Hematopoietic multipotent progenitor cell treated with erythropoietin and hydrocortisone succinate and interleukin-3 and kit ligand, for 15 days (in vitro differentiated cells): Measurements from ENCODE around the gene CPB1.

Experiments used
- DNase-seq: peaks from one replicate; pipeline ENCODE4 v3.0.0-alpha.2; 2015; ENCODE audit warnings: low spot score

The CPB1 gene

DNA sequence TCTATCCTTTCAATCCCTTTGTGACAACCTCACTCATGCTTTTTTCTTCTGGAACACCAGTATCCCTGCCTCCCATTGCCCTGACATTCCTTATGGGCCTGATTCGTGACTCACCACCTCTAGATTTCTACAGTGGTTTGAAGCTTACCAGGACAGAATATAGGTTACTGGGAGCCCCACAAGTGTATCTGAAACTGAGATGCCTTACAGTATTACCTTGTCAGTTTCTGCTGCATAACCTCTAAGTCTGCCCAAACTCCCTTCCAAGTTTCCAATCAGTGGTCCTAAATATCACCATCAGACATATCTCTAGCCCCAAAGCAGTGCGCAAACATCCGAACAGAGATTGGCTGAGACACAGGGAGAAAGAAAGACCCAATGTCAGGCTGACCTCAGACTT lies 5.6 kb downstream of the CPB1 start:
- DNase-seq, result no peak

DNA sequence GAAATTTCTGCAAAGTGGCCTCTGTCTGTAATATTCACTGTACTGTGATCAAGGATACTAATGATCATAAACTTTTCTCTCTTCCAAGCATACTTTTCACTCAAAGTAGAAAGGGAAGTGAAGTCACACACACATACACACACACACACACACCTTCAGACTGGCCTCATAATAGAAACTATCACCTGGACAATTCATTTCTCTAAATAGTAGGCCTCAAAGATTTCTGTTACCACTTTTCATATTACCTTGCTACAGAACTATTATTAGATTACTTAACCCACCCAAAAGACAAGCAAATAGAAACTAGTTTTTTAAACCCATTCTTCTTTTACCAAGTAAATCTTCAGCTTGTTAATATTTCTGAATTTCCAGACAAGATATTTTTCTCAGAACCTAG lies 12.2 kb downstream of the CPB1 start:
- DNase-seq, result no peak

DNA sequence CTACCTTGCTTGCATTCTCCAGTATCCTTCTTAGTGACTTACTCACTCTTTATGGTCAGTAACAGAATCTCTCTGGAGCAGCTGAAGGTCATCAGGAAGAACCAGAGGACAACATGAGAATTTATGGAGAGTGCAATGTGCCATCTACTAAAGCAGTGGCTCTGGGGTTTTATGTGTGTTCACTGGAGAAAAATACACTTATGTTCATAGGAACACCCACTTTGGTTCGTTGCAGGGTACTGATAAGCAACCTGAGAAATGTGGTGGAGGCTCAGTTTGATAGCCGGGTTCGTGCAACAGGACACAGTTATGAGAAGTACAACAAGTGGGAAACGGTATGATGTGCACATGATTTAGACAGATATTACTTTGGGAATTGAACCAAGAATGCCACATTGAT lies 12.8 kb downstream of the CPB1 start:
- DNase-seq, result peak; percentile 17

DNA sequence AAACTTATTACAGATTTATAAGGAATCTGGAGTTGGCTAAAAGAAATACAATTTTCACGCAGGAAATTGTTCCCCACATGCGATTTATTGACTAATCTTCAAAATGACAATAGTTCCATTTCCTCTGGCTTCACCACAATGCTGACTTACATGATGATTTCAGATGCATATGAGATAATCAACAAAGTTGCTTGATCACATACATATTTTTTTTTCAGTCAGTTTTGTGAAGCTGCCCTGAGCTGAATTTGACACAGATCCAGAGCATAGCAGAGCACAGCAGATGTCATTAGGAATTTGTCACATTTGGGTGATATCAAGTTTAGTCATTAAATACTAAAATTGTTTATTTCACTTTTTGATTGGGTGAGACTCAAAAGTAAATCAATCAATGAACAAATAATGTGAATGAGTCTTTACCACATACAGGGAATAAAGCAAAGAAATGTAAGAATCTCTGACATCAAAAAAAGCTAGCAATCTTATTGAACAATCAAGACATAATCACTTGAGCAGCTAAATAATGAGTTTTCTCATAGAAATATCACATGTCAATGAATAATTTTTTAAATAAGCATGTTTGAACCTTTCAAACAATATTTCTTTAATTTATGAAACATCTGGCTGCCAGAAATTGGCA lies 18.3 kb downstream of the CPB1 start:
- DNase-seq, result no peak

- DNase-seq, result no peak
These were observed 19.7 kb downstream of the CPB1 start for GRCh38 chr3:148847351-148847750.

- DNase-seq, result no peak
These were observed 20.8 kb downstream of the CPB1 start for GRCh38 chr3:148848410-148848809.

DNA sequence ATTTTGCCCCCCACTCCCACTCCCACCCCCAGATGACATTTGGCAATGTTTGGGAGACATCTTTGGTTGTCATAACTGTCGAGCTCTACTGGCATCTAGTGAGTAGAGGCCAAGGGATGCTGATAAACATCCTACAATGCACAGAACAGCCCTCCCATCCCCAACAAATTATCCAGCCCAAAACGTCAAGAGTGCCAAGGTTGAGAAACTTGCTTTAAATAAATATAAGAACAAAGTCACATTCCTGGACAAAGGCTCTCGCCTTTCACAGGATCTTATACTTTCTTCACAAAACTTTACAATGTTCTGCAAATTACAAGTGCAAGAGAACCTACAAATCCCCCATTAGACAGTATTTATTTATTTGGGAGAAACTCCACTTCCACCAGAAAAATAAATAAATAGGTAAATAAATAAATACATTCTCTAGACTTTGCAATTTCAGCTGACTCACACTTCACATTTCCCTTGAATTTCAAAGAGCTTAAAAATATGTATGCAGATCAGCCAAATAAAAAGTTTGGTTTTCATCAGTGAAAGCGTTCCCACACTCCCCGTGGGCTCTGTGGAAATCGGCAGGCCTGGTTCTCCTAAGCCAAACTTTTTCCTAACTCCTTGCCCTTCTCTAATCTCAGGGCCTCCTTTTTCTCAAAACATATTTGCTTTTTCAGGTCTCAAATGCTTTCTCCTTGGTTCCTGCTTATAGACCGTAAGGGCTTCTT lies 24.8 kb downstream of the CPB1 start:
- no peak for DNase-seq

GRCh38 chr3:148853076-148853475 lies 25.5 kb downstream of the CPB1 start:
- DNase-seq, result no peak

DNA sequence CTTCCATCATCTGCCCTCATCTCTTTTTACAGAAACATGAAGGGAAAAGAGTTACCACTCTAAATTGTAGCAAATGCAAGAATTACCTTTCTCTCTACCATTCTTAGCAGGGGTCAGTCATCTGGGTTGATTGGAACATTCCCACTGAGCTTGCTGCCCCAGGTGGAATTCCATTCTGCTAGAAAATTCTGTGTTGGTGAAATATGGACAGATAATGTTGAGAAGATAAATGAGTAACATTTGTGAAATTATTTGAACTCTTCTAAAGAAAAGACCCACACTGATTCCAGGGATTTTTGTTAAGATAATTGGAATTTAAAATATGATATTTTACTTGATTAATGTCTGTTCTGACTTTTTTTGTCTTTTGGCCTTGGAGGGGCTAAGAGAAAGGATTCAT lies 26.4 kb downstream of the CPB1 start:
- DNase-seq, result no peak

- DNase-seq, result no peak
These were observed 28.8 kb downstream of the CPB1 start for GRCh38 chr3:148856384-148856783.

GRCh38 chr3:148857316-148857715 lies 29.7 kb downstream of the CPB1 start:
- DNase-seq, result no peak

- peak; percentile 58 for DNase-seq
These were observed 33.8 kb downstream of the CPB1 start for GRCh38 chr3:148861277-148861869.

GRCh38 chr3:148863297-148863696 lies 35.7 kb downstream of the CPB1 start:
- DNase-seq, result no peak

DNA sequence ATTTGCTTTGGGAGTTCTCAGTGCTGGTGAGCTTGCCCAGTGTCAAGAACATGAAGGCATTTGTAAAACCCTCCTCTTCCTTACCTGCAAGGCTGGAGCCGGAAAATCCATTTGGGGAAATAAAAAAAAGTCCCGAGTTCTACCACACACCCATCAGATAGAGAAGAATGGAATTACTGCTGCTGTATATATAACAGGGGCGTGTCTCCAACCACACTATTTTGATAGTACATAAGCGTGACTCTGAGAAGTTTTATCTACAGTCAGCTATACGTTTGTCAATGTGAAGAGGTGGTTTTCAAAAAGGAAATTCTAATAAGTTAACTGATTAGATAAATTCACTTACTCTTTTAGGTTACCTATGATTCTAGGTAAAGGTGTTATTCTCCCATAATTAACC lies 36.2 kb downstream of the CPB1 start:
- no peak for DNase-seq

DNA sequence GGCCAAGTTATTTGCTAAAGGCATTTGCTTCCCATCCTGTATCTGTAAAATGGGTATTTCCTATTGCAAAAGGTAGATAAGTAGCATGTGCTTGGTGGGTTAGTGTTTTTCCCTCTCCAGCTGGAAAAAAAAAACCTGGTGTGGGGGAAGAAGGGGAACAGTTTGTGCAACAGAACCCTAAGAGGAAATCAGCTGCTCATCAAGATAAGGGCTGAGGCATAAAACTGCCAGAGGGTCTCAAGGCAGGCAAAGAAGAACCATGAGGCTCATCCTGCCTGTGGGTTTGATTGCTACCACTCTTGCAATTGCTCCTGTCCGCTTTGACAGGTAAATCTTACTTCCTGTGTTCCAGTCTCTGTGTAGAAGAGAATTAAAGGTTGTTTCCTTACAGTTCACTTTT lies 37.4 kb downstream of the CPB1 start, which contains the start of gene CPA3:
Gene CPA3 (plus strand): TSS at position 248 of the 400 bp plus-strand sequence. CDS start 12 bp downstream, at position 260.
- no peak for DNase-seq

- DNase-seq, result no peak
These were observed 38.6 kb downstream of the CPB1 start for GRCh38 chr3:148866261-148866660.

- DNase-seq, result no peak
These were observed 45.8 kb downstream of the CPB1 start for GRCh38 chr3:148873270-148873927.

GRCh38 chr3:148873977-148874376 lies 46.4 kb downstream of the CPB1 start:
- DNase-seq, result no peak

DNA sequence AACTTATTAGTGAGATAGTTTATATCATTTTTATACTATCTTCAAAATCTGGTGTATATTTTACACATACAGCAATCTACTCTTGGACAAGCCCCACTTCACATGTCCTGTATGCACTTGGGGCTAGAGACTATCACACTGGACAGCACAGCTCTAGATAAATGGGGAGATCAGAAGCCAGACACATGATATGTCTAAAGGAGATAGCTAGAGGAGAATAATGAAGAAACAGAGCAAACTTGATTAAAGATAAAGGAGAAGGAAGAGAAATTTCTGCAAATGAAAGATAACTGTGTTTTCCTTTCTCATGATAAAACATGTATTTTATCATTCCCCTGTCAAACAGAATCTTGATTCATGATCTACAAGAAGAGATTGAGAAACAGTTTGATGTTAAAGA lies 50.5 kb downstream of the CPB1 start:
- DNase-seq, result no peak

GRCh38 chr3:148879256-148879655 lies 51.6 kb downstream of the CPB1 start:
- DNase-seq, result no peak

GRCh38 chr3:148880681-148881080 lies 53.1 kb downstream of the CPB1 start:
- DNase-seq, result no peak

- no peak for DNase-seq
These were observed 53.7 kb downstream of the CPB1 start for GRCh38 chr3:148881286-148881685.

DNA sequence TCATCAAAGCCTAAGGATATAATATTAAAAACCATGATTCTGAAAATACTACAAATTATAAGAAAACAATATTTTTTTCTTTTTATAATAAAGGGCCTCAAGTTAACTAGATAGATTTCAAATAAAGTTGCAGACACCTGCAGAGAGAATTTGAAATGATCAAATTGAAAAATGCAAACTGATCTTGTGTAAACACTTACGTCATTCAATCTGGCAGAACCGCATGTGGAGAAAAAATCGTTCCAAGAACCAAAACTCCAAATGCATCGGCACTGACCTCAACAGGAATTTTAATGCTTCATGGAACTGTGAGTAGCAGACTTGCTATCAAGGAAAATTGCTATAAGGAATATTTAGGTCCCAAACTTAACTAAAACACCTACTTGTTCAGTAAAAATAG lies 54.7 kb downstream of the CPB1 start:
- DNase-seq, result no peak
